Measurements from ENCODE around the gene ANAPC16. TPM values are rescaled to one million over a fixed set of nuclear protein-coding genes. Genes with fewer than 3 reads are reported as not detected.
A peak's percentile ranks its signal among the peaks of the same experiment; 100 is the strongest.

The ANAPC16 gene
- total and polyA plus RNA-seq, 10 donors, result 70.8 to 239 (median 106) TPM

GRCh38 chr10:72174297-72174662 lies 41.5 kb upstream of the ANAPC16 start:
- intact Hi-C loops (cut with DNase I; ENCODE audit: low total_unique reads), result no loop called here
- Histone ChIP-seq H3K27me3 (replicated peaks in 1 of 7) (no peaks in the 10 kb centered on the region), H3K9me3 (no peaks in the 10 kb centered on the region), H3K36me3 (peaks cover 0 to 44% (median 11%) of the 10 kb centered on the region in 6 donors), H3K27ac (peak overlapping the region in 1 of 8 donors; percentile 2), H3K4me3 (no peak overlapping the region), H3K4me1 (peaks cover 0 to 26% (median 5%) of the 10 kb centered on the region in 6 donors)
- no peak for TF ChIP-seq CTCF (IDR thresholded peaks at IDR 0.05 in 8 of 11, conservative IDR thresholded peaks at IDR 0.05 in 3 of 11)
- TF ChIP-seq POLR2AphosphoS5 (IDR thresholded peaks at IDR 0.05), result no peak
- no peak for TF ChIP-seq POLR2A (IDR thresholded peaks at IDR 0.05)
- no peak for DNase-seq

GRCh38 chr10:72175149-72175548 lies 40.7 kb upstream of the ANAPC16 start:
- H3K9me3 ChIP-seq, result no peaks in the 10 kb centered on the region
- peaks cover 0 to 39% (median 12%) of the 10 kb centered on the region in 6 donors for H3K36me3 ChIP-seq
- no peak for TF ChIP-seq CTCF (IDR thresholded peaks at IDR 0.05 in 8 of 11, conservative IDR thresholded peaks at IDR 0.05 in 3 of 11)
- no peak for TF ChIP-seq POLR2AphosphoS5 (IDR thresholded peaks at IDR 0.05)
- TF ChIP-seq POLR2A (IDR thresholded peaks at IDR 0.05), result no peak
- H3K4me3 ChIP-seq, result no peak overlapping the region
- peaks cover 0 to 26% (median 5%) of the 10 kb centered on the region in 6 donors for H3K4me1 ChIP-seq
- H3K27ac ChIP-seq, result peak overlapping the region in 1 of 8 donors; percentile 16
- no peak for DNase-seq
- 23 to 45% (median 26%) methylated on average over 1 of the region's 1 CpG for WGBS, 5 donors
- no peaks in the 10 kb centered on the region for H3K27me3 ChIP-seq (replicated peaks in 1 of 7)
- intact Hi-C loops (cut with DNase I; ENCODE audit: low total_unique reads), result no loop called here

GRCh38 chr10:72176701-72177100 lies 39.1 kb upstream of the ANAPC16 start:
- DNase-seq, result no peak
- peaks cover 0 to 23% (median 2%) of the 10 kb centered on the region in 6 donors for H3K4me1 ChIP-seq
- no peak for TF ChIP-seq CTCF (IDR thresholded peaks at IDR 0.05 in 8 of 11, conservative IDR thresholded peaks at IDR 0.05 in 3 of 11)
- no peak for TF ChIP-seq POLR2A (IDR thresholded peaks at IDR 0.05)
- TF ChIP-seq POLR2AphosphoS5 (IDR thresholded peaks at IDR 0.05), result no peak
- H3K4me3 ChIP-seq, result no peak overlapping the region
- H3K27ac ChIP-seq, result no peak overlapping the region
- H3K27me3 ChIP-seq (replicated peaks in 1 of 7), result no peaks in the 10 kb centered on the region
- H3K9me3 ChIP-seq, result no peaks in the 10 kb centered on the region
- intact Hi-C loops (cut with DNase I; ENCODE audit: low total_unique reads), result no loop called here
- WGBS, 5 donors, result 94 to 100% (median 95%) methylated on average over 2 of the region's 2 CpGs
- peaks cover 0 to 50% (median 12%) of the 10 kb centered on the region in 6 donors for H3K36me3 ChIP-seq

GRCh38 chr10:72177454-72177853 lies 38.4 kb upstream of the ANAPC16 start:
- Histone ChIP-seq H3K36me3 (peaks cover 0 to 58% (median 18%) of the 10 kb centered on the region in 6 donors), H3K4me3 (no peak overlapping the region), H3K27me3 (replicated peaks in 1 of 7) (no peaks in the 10 kb centered on the region), H3K9me3 (no peaks in the 10 kb centered on the region), H3K27ac (no peak overlapping the region), H3K4me1 (peaks cover 0 to 23% (median 2%) of the 10 kb centered on the region in 6 donors)
- intact Hi-C loops (cut with DNase I; ENCODE audit: low total_unique reads), result no loop called here
- TF ChIP-seq CTCF (IDR thresholded peaks at IDR 0.05 in 8 of 11, conservative IDR thresholded peaks at IDR 0.05 in 3 of 11) (no peak), POLR2A (IDR thresholded peaks at IDR 0.05) (no peak), POLR2AphosphoS5 (IDR thresholded peaks at IDR 0.05) (no peak)
- 87 to 99% (median 96%) methylated on average over 2 of the region's 2 CpGs for WGBS, 5 donors
- no peak for DNase-seq
